ENCODE data around the gene GAB4. TPM values are rescaled to one million over a fixed set of nuclear protein-coding genes. Genes with fewer than 3 reads are reported as not detected.

GAB4 gene
- total RNA-seq, 1 donor from 2014 or later = not detected

DNA sequence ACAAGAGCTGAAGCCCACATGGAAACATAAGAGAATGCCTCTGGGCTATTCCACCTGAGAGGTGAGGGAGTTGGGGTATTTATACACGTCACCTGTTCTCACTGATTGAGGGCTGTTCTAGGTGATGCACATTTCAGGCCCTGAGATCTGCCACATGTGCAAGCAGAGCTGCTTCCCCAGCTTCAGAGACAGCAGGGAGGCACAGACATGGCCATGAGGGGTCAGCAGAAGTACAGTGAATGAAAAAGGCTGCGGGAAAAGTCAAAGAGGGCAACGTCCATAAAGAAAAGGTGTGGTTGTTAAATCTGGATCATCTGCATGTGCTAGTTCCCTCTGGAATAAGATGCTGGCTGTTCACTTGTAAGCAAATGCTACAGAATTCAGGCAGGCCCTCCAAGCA is 75.4 kb downstream of the GAB4 start:
- H4K20me1 ChIP-seq (ENCODE audit: insufficient read depth, low read length) = no peaks in the 10 kb centered on the region
- DNase-seq (ENCODE audit: low read depth) (no peak), FAIRE-seq (no peak)
- H3K4me1 ChIP-seq (ENCODE audit: insufficient read depth, low read length) = no peaks in the 10 kb centered on the region
- no peaks in the 10 kb centered on the region for H3K27me3 ChIP-seq (ENCODE audit: insufficient read depth, low read length)
- no peak overlapping the region for H3K9ac ChIP-seq (ENCODE audit: low read length)
- Mint-ChIP-seq H3K4me1 (ENCODE audit: low read depth, unreplicated experiment) (no peaks in the 10 kb centered on the region), H3K36me3 (ENCODE audit: low read depth, unreplicated experiment) (no peaks in the 10 kb centered on the region), H3K27ac (ENCODE audit: unreplicated experiment) (no peak overlapping the region), H3K27me3 (ENCODE audit: low read depth, unreplicated experiment) (peaks cover 10% of the 10 kb centered on the region), H3K4me3 (ENCODE audit: unreplicated experiment) (no peak overlapping the region), H3K9me3 (ENCODE audit: unreplicated experiment) (no peaks in the 10 kb centered on the region)
- H2AFZ ChIP-seq (ENCODE audit: low read depth, low read length) = no peak overlapping the region
- no peaks in the 10 kb centered on the region for H3K79me2 ChIP-seq (ENCODE audit: insufficient read depth, low read length)
- H3K4me3 ChIP-seq (ENCODE audit: insufficient read depth, low read depth, low read length) = no peak overlapping the region
- H3K9me3 ChIP-seq (ENCODE audit: insufficient read depth, low read depth, low read length) = peaks cover 2% of the 10 kb centered on the region
- TF ChIP-seq EZH2 (IDR thresholded peaks at IDR 0.05; ENCODE audit: insufficient read depth, low read length) = no peak
- TF ChIP-seq, protein P1, sequence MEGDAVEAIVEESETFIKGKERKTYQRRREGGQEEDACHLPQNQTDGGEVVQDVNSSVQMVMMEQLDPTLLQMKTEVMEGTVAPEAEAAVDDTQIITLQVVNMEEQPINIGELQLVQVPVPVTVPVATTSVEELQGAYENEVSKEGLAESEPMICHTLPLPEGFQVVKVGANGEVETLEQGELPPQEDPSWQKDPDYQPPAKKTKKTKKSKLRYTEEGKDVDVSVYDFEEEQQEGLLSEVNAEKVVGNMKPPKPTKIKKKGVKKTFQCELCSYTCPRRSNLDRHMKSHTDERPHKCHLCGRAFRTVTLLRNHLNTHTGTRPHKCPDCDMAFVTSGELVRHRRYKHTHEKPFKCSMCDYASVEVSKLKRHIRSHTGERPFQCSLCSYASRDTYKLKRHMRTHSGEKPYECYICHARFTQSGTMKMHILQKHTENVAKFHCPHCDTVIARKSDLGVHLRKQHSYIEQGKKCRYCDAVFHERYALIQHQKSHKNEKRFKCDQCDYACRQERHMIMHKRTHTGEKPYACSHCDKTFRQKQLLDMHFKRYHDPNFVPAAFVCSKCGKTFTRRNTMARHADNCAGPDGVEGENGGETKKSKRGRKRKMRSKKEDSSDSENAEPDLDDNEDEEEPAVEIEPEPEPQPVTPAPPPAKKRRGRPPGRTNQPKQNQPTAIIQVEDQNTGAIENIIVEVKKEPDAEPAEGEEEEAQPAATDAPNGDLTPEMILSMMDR (IDR thresholded peaks at IDR 0.05; ENCODE audit: insufficient read depth, low read depth, low read length) = no peak
- H3K4me2 ChIP-seq (ENCODE audit: low read length) = no peak overlapping the region
- H3K27ac ChIP-seq (ENCODE audit: low read depth, low read length) = no peak overlapping the region
- H3K36me3 ChIP-seq (ENCODE audit: insufficient read depth, low read length) = no peaks in the 10 kb centered on the region

DNA sequence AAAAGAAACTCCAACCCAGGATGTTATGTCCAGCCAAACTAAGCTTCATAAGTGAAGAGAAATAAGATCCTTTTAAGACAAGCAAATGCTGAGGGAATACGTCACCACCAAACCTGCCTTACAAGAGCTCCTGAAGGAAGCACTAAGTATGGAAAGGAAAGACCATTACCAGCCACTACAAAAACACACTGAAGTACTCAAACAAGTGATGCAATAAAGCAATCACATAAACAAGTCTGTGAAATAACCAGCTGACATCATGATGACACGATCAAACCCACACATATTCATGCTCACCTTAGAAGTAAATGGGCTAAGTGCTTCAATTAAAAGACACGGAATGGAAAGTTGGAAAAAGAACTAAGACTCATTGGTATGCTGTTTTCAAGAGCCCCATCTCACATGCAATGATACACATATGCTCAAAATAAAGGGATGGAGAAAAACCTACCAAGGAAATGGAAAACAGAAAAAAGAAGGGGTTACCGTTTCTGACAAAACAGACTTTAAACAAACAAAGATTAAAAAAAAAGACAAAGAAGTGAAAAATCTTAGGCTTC is 82.5 kb downstream of the GAB4 start:
- Mint-ChIP-seq H3K27ac (ENCODE audit: unreplicated experiment) (no peak overlapping the region), H3K9me3 (ENCODE audit: unreplicated experiment) (peaks cover 8% of the 10 kb centered on the region), H3K4me3 (ENCODE audit: unreplicated experiment) (no peak overlapping the region), H3K4me1 (ENCODE audit: low read depth, unreplicated experiment) (no peaks in the 10 kb centered on the region), H3K27me3 (ENCODE audit: low read depth, unreplicated experiment) (no peaks in the 10 kb centered on the region), H3K36me3 (ENCODE audit: low read depth, unreplicated experiment) (no peaks in the 10 kb centered on the region)
- no peak overlapping the region for H3K4me3 ChIP-seq (ENCODE audit: insufficient read depth, low read depth, low read length)
- no peak overlapping the region for H2AFZ ChIP-seq (ENCODE audit: low read depth, low read length)
- no peaks in the 10 kb centered on the region for H3K4me1 ChIP-seq (ENCODE audit: insufficient read depth, low read length)
- peaks cover 2% of the 10 kb centered on the region for H3K9me3 ChIP-seq (ENCODE audit: insufficient read depth, low read depth, low read length)
- no peak overlapping the region for H3K4me2 ChIP-seq (ENCODE audit: low read length)
- no peaks in the 10 kb centered on the region for H3K36me3 ChIP-seq (ENCODE audit: insufficient read depth, low read length)
- no peak for FAIRE-seq
- no peaks in the 10 kb centered on the region for H3K27me3 ChIP-seq (ENCODE audit: insufficient read depth, low read length)
- no peak for TF ChIP-seq EZH2 (IDR thresholded peaks at IDR 0.05; ENCODE audit: insufficient read depth, low read length)
- TF ChIP-seq, protein P1 (IDR thresholded peaks at IDR 0.05; ENCODE audit: insufficient read depth, low read depth, low read length) = no peak
- no peak overlapping the region for H3K27ac ChIP-seq (ENCODE audit: low read depth, low read length)
- no peak overlapping the region for H3K9ac ChIP-seq (ENCODE audit: low read length)
- no peaks in the 10 kb centered on the region for H3K79me2 ChIP-seq (ENCODE audit: insufficient read depth, low read length)
- DNase-seq (ENCODE audit: low read depth) = no peak
- no peaks in the 10 kb centered on the region for H4K20me1 ChIP-seq (ENCODE audit: insufficient read depth, low read length)

DNA sequence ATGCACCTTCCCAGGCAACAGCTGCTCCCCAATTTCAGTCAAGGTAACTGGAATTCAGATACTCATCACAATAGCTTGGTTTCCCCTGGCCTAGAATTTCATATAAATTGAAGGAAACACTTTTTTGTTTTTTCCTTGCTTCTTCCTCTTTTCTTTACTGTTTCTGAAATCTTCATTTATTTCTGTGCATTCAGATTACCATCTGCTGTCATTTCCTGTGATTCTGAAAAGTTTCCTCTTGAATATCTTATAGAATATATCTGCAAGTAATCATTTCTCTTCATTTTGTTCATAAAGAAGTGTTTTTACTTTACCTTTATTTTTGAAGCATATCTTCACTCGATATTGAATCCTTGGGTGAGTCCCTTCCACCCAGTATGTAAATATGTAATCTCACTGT is 85.3 kb downstream of the GAB4 start:
- Histone ChIP-seq H4K20me1 (ENCODE audit: insufficient read depth, low read length) (no peaks in the 10 kb centered on the region), H3K9me3 (ENCODE audit: insufficient read depth, low read depth, low read length) (no peaks in the 10 kb centered on the region), H3K36me3 (ENCODE audit: insufficient read depth, low read length) (no peaks in the 10 kb centered on the region), H3K4me1 (ENCODE audit: insufficient read depth, low read length) (no peaks in the 10 kb centered on the region), H3K27ac (ENCODE audit: low read depth, low read length) (no peak overlapping the region), H3K4me2 (ENCODE audit: low read length) (no peak overlapping the region), H3K79me2 (ENCODE audit: insufficient read depth, low read length) (no peaks in the 10 kb centered on the region), H3K27me3 (ENCODE audit: insufficient read depth, low read length) (no peaks in the 10 kb centered on the region), H3K9ac (ENCODE audit: low read length) (no peak overlapping the region), H3K4me3 (ENCODE audit: insufficient read depth, low read depth, low read length) (no peak overlapping the region), H2AFZ (ENCODE audit: low read depth, low read length) (no peak overlapping the region)
- FAIRE-seq = no peak
- no peak for DNase-seq (ENCODE audit: low read depth)
- Mint-ChIP-seq H3K36me3 (ENCODE audit: low read depth, unreplicated experiment) (no peaks in the 10 kb centered on the region), H3K4me3 (ENCODE audit: unreplicated experiment) (no peak overlapping the region), H3K9me3 (ENCODE audit: unreplicated experiment) (peaks cover 9% of the 10 kb centered on the region), H3K27ac (ENCODE audit: unreplicated experiment) (no peak overlapping the region), H3K4me1 (ENCODE audit: low read depth, unreplicated experiment) (no peaks in the 10 kb centered on the region), H3K27me3 (ENCODE audit: low read depth, unreplicated experiment) (no peaks in the 10 kb centered on the region)
- TF ChIP-seq, protein P1 (IDR thresholded peaks at IDR 0.05; ENCODE audit: insufficient read depth, low read depth, low read length) = no peak
- TF ChIP-seq EZH2 (IDR thresholded peaks at IDR 0.05; ENCODE audit: insufficient read depth, low read length) = no peak

Data from astrocyte (in vitro differentiated cells and primary cell).